Measurements from ENCODE around the gene RELB.

RELB gene

GRCh38 chr19:45059258-45059965 lies 58.1 kb downstream of the RELB start:
- peak; percentile 84 for DNase-seq (ENCODE audit: low spot score)

- no peak for DNase-seq (ENCODE audit: low spot score)
These were observed 60.7 kb downstream of the RELB start for GRCh38 chr19:45061965-45062364.

- no peak for DNase-seq (ENCODE audit: low spot score)
These were observed 62.9 kb downstream of the RELB start for GRCh38 chr19:45063851-45064801.

GRCh38 chr19:45066921-45067661 lies 65.8 kb downstream of the RELB start:
- no peak for DNase-seq (ENCODE audit: low spot score)

- no peak for DNase-seq (ENCODE audit: low spot score)
These were observed 66.8 kb downstream of the RELB start for GRCh38 chr19:45068041-45068440.

GRCh38 chr19:45069056-45069455 lies 67.8 kb downstream of the RELB start:
- no peak for DNase-seq (ENCODE audit: low spot score)

GRCh38 chr19:45070214-45070613 lies 69.0 kb downstream of the RELB start:
- DNase-seq (ENCODE audit: low spot score) = no peak

- no peak for DNase-seq (ENCODE audit: low spot score)
These were observed 69.7 kb downstream of the RELB start for GRCh38 chr19:45070861-45071544.

- DNase-seq (ENCODE audit: low spot score) = no peak
These were observed 70.3 kb downstream of the RELB start for GRCh38 chr19:45071545-45071938.

- no peak for DNase-seq (ENCODE audit: low spot score)
These were observed 70.9 kb downstream of the RELB start for GRCh38 chr19:45071969-45072790.

GRCh38 chr19:45074744-45075300 lies 73.6 kb downstream of the RELB start:
- no peak for DNase-seq (ENCODE audit: low spot score)

GRCh38 chr19:45075301-45076028 lies 74.2 kb downstream of the RELB start:
- peak; percentile 52 for DNase-seq (ENCODE audit: low spot score)

- peak; percentile 86 for DNase-seq (ENCODE audit: low spot score)
These were observed 75.0 kb downstream of the RELB start, which contains the start of gene ZNF296 for GRCh38 chr19:45076029-45076850. ZNF296 (minus strand) TSS chr19:45076478; CDS start chr19:45076373, 105 bp downstream.

GRCh38 chr19:45076851-45077730 lies 75.8 kb downstream of the RELB start:
- no peak for DNase-seq (ENCODE audit: low spot score)

- no peak for DNase-seq (ENCODE audit: low spot score)
These were observed 77.3 kb downstream of the RELB start for GRCh38 chr19:45078390-45079062.

- peak; percentile 84 for DNase-seq (ENCODE audit: low spot score)
These were observed 78.0 kb downstream of the RELB start, which contains the start of gene GEMIN7 for GRCh38 chr19:45079063-45079910. GEMIN7 (plus strand) TSS chr19:45079260; CDS start chr19:45090115, 10,855 bp downstream.
